Measurements from ENCODE around the gene TRAF5.
A peak's percentile ranks its signal among the peaks of the same experiment; 100 is the strongest.

Gene TRAF5

DNA sequence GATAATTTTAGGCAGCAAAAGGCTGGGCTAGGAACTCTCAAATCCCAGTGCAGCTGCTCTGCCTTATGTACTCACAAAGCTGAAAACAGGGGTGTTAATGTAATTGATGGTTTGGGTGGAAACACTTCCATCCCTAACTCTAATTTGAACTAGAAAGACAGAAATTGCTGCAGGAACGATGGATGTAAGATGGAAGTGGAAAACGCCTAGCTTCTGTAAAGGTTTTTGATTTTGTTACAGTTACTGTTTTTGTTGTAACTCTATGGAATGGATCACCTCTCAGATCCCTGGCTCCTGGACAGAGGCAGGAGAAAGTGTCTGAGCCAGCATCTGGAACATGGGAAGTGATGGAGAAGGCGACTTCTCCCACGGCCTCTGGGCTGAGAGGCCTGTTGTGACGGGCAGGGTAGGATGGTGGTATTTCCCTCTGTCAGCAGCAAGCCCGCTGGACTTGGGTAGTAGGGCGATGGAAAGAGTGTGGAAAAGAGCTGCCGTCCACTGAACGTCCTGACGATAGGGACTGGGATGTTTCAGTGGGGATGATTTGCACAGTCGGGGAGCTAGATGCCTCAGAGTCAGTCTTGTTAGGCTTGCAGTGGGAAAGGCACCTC lies 1.6 kb downstream of the TRAF5 start:
- DNase-seq (ENCODE audit: low spot score): no peak

GRCh38 chr1:211328866-211329475 lies 2.3 kb downstream of the TRAF5 start:
- no peak for DNase-seq (ENCODE audit: low spot score)

DNA sequence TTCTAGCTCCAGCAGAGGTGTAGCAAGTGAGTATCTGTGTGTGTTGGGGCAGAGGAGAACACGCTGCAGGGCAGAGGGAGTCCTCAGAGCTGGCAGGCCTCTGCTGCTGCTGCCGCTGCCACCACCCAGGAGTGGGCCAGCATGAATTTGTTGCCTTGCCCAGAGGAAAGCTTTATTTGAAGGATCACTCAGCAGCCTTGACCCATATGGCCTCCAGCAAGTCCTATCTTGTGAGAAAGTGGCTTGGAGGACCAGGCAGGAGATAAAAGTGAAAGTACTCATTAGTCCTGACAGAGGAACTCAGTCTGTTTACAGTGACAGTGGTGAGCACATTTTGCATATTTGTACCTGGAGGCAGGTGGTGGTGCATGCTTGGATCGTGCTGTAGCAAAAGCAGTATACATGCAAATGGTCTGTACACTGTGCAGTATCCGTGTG lies 3.1 kb downstream of the TRAF5 start:
- no peak for DNase-seq (ENCODE audit: low spot score)

- no peak for DNase-seq (ENCODE audit: low spot score)
These were observed 3.8 kb downstream of the TRAF5 start for GRCh38 chr1:211330282-211330936.

DNA sequence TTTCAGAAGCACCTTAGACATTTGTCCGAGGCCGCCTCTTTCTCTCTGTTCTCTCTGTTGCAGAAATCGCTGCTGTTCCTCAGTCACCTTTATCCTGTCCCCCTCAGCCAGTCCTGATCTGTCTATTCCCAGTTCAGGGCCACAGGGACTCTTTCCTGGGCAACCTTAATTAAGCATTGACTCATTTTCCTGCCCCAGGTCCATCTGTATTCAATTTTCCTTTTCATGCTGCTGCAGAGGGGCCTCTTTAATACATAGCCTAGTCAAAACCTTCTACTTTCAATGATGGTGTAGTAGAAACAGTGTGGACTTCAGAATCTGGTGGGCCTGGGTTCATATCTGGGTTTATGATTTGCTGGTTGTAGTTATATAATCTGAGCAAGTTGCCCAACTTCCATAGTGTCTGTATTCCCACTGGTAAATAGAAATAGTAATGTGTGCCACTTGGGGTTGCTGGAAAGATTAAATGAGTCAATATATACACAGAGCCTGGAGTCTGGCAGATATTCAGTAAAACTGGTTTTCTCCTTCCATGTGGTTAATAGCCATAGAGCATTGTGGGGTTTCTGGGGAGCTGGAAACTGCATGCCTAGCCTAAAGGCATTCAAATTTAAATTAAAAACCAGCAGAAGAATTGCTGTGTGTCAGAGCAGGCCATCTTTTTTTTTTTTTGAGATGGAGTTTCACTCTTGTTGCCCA lies 4.5 kb downstream of the TRAF5 start:
- no peak for DNase-seq (ENCODE audit: low spot score)

DNA sequence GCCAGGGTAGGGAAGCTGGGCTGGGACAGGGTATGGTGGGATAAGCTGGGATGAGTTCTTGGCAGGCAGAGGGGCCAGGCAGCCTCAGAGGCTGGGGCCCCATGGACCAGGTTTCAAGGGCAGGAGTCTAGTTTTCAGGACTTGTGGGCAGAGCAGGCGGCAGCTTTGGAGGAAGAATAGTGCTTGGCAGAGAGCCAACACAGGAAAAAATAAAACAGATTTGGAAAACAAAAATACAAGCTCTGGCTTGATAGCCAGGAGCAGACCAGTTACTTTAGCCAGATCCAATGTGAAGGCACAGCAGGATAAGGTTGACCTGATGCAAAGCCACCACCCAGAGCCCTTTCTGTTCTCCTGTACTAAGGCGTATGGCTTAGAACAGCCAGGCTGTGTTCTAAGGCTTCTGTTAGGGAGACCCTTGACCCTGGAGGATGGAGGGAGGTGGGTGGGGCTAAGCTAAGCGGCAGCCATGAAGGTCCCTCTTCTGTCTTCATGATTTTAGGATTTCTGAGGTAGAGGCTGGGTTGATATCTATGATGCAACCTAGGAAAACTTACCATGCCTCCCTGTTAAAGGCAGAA lies 5.5 kb downstream of the TRAF5 start:
- no peak for DNase-seq (ENCODE audit: low spot score)

- DNase-seq (ENCODE audit: low spot score): no peak
These were observed 6.2 kb downstream of the TRAF5 start for GRCh38 chr1:211332830-211333229.

- DNase-seq (ENCODE audit: low spot score): peak; percentile 51
These were observed 7.3 kb downstream of the TRAF5 start for GRCh38 chr1:211333906-211334305.

DNA sequence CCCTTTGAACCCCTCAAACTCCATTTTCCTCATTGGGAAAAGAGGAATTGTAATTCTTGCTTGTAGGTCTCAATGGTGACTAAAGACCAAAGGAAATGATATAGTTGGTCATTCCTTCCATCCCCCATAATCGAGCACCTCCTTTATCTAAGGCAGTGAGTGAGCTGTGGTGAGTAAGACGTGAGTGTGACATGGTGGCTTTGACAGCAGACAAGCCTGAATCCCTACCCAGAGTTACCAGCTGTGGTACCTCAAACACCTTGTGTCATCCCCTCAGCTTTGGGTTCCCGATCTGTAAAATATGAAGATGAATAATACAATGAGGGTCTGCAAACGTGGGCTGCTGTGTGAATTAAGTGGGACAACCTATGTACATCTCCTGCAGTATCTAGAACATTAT lies 8.4 kb downstream of the TRAF5 start:
- no peak for DNase-seq (ENCODE audit: low spot score)

GRCh38 chr1:211335522-211336157 lies 9.0 kb downstream of the TRAF5 start:
- DNase-seq (ENCODE audit: low spot score): peak; percentile 17

DNA sequence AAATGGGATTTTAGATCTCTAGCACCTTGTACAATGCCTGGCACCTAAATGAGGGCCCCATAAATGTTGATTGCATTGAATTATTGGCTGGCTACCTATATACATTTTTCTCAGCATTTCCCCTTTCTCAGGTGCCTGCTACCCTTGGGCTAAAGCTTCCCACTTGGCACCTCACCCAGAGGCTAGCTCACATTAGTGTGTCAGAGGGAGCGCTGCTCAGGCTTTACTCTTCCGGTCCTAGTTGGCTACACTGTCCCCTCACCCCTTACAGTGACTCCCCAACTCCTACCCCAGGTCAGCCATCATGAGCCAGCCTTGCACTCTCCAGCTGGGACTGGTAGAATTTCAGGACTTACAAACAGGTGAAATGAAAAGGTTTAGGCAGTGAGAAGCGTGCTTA lies 9.5 kb downstream of the TRAF5 start:
- DNase-seq (ENCODE audit: low spot score): no peak

GRCh38 chr1:211336775-211337174 lies 10.1 kb downstream of the TRAF5 start:
- no peak for DNase-seq (ENCODE audit: low spot score)

DNA sequence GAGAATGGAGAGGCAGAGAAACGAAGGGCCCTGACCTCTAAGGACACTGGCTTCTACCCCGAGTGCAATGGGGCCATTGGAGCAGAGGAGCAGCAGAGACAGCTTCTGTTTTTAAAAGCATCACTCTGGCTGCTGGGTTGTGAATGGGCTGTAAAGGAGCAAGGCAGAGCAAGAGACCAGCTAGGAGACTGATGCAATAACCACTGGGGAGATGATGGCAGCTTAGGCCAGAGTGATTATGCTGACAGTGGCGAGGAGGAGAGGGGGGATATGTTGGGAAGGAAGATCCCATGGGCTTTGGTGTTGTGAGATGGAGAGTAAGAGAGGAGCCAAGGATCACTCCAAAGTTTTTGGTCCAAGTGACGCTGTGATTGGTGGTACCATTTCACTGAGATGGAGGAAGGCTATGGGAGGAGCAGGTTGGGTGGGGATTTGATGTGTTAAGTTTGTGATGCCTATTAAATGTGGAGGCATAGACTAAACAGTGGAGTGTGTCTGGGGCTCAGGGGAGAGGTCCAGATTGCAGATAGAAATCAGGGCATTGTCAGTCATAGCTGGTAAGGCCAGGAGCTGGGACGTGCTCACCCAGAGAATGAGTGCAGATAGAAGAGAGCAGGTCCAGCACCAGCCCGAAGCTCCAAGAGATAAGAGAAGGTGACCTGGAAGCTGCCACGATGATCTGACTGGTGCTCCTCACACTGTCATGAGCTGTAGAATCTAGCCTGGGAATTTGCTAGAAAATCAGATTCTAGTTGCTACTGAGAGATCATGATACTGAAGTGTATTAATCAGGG lies 11.0 kb downstream of the TRAF5 start:
- no peak for DNase-seq (ENCODE audit: low spot score)

GRCh38 chr1:211338224-211338620 lies 11.6 kb downstream of the TRAF5 start:
- DNase-seq (ENCODE audit: low spot score): no peak

- no peak for DNase-seq (ENCODE audit: low spot score)
These were observed 13.0 kb downstream of the TRAF5 start for GRCh38 chr1:211339631-211340041.

DNA sequence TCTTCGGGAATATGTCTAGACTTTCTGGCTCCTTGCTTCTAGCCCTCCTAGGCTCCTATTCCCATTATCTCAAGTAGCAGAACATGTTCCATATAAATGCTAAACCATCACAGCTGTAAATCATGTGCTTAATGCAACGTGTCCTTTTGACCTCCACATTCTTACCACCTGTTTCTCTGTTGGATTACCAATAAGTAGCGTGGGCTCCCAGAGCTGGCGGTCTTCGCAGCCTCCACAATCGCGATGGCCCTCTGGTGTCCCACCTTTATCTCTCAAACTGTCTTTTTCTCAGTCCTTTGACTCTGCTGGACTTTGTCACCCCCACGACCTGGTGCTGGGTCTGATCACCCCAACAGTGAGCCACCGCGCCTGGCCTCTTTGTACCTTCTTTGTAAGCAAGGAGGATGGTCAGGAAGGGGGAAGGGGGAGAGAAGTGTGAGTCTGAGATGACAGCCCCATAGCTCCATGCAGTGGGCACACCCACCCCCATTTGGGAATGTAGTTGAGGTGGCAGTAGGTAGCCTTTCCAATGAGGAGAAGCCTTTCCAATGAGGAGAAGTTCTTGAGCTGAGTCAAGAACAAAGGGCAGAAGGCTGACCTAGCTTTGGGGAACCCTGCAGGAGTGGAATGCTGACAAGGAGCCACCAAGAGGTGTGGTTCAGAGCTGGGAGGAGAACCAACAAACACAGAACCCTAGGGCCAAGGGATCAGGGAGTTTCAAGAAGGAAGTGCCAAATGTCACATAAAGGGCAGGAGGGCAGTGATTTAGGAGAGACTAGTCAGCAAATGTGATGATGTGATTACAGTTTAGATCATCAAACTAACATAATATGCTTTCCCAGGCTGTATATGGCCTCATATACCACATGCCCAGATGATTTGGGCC lies 14.2 kb downstream of the TRAF5 start:
- DNase-seq (ENCODE audit: low spot score): no peak

DNA sequence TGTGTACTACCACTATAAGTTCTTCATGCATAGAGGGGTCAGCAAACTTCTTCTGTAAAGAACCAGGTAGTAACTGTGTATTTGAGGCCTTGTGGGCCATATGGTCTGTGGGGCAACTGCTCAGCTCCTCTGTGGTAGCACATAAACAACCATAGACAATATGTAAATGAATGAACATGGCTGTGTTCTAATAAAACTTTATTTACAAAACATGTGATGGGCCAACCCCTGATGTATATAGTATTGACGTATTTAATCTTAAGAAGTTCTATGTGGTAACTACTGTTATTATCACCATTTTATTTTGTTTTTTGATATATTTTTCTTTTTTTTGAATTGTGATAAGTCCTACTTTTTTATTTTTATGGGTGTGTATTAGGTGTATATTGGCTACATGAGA lies 15.4 kb downstream of the TRAF5 start:
- DNase-seq (ENCODE audit: low spot score): no peak

DNA sequence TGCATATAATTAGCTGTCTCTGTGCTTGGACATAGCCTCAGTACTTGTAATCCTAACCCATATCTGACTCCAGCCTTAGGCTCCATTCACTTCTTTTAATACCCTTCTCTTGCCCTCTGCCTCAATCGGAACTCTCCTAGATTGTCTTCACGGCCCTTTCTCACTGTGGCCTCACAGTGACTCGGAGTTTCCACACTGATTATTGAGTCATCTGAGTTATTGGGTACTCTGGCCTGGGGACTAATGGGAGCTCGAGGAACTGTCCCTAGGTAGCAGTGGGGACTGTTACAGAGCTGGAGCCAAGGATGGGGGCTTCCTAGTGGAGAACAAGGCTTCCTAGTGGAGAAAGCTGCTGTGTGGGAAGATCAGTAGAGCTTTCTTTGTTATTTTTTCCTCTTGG lies 17.0 kb downstream of the TRAF5 start:
- DNase-seq (ENCODE audit: low spot score): no peak

- DNase-seq (ENCODE audit: low spot score): no peak
These were observed 17.6 kb downstream of the TRAF5 start for GRCh38 chr1:211344152-211344618.

DNA sequence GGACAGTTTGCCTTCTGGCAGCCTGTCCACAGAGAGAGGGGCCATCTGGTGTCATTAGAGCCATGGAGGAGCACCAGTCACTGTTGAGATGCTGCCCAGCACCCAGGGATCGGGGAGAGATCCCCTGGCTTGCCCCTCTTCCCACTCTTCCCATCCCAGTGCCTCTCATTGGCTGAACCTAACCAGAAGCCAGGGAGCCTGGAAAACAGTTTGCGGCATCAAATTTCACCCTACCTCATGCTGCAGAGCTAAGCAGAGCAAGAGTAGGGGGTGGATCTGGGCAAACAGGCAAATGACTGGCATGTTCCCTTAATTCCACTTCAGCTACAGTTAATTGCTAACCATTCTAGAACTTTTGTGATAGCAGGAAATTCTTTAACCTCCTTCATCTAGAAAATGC lies 19.1 kb downstream of the TRAF5 start:
- no peak for DNase-seq (ENCODE audit: low spot score)

Data from LoVo (cell line).